GM19351 (cell line): ENCODE measurements around the gene TXNDC12.
A peak's percentile ranks its signal among the peaks of the same experiment; 100 is the strongest.
"Not testable (repeated sequence)": the region's sequence is repeated elsewhere in the genome, so short reads cannot be mapped to it uniquely, and the experiment has no call there.

Experiments
- ATAC-seq: cut with Tn5 transposase; IDR thresholded peaks from one replicate; pipeline ENCODE4 v1.9.1; 2021; ENCODE audit warnings: mild to moderate bottlenecking, moderate library complexity; ENCODE audit not compliant: unreplicated experiment

The TXNDC12 gene

GRCh38 chr1:52053862-52054261, 1.1 kb downstream of the TXNDC12 start:
- no peak for ATAC-seq

GRCh38 chr1:52049337-52049736, 5.7 kb downstream of the TXNDC12 start:
- not testable (repeated sequence) for ATAC-seq

- ATAC-seq: not testable (repeated sequence)
Observed at GRCh38 chr1:52045666-52046195, 9.3 kb downstream of the TXNDC12 start.

GRCh38 chr1:52045236-52045635, 9.8 kb downstream of the TXNDC12 start:
- ATAC-seq: no peak

GRCh38 chr1:52041551-52042185, 13.3 kb downstream of the TXNDC12 start:
- no peak for ATAC-seq

- no peak for ATAC-seq
Observed at GRCh38 chr1:52037909-52038308, 17.1 kb downstream of the TXNDC12 start.

GRCh38 chr1:52037402-52037814, 17.6 kb downstream of the TXNDC12 start:
- ATAC-seq: no peak

GRCh38 chr1:52034050-52034384, 21.0 kb downstream of the TXNDC12 start:
- no peak for ATAC-seq

- ATAC-seq: peak; percentile 86
Observed at GRCh38 chr1:52033190-52034049, 21.6 kb downstream of the TXNDC12 start, which contains the start of gene KTI12. Gene KTI12 (minus strand): TSS chr1:52033810. CDS start chr1:52033761, 49 bp downstream.

- peak; percentile 32 for ATAC-seq
Observed at GRCh38 chr1:52032785-52033131, 22.2 kb downstream of the TXNDC12 start.

- ATAC-seq: peak; percentile 37
Observed at GRCh38 chr1:52032124-52032784, 22.7 kb downstream of the TXNDC12 start.

GRCh38 chr1:52028839-52029238, 26.2 kb downstream of the TXNDC12 start:
- not testable (repeated sequence) for ATAC-seq

GRCh38 chr1:52028328-52028727, 26.7 kb downstream of the TXNDC12 start:
- no peak for ATAC-seq

- ATAC-seq: no peak
Observed at GRCh38 chr1:52026278-52026677, 28.7 kb downstream of the TXNDC12 start.

- ATAC-seq: no peak
Observed at GRCh38 chr1:52022133-52022532, 32.9 kb downstream of the TXNDC12 start.

GRCh38 chr1:52008071-52008809, 46.8 kb downstream of the TXNDC12 start:
- no peak for ATAC-seq

GRCh38 chr1:52007215-52008002, 47.6 kb downstream of the TXNDC12 start:
- no peak for ATAC-seq

- not testable (repeated sequence) for ATAC-seq
Observed at GRCh38 chr1:52006081-52006553, 48.9 kb downstream of the TXNDC12 start.

GRCh38 chr1:52005548-52005947, 49.4 kb downstream of the TXNDC12 start:
- ATAC-seq: not testable (repeated sequence)

- no peak for ATAC-seq
Observed at GRCh38 chr1:52003877-52004276, 51.1 kb downstream of the TXNDC12 start.
